HepG2 (cell line): ENCODE data around the gene KRTCAP3. TPM values are rescaled to one million over a fixed set of nuclear protein-coding genes. Genes with fewer than 3 reads are reported as not detected.

ENCODE experiments used
- CEBPB ChIP-seq: IDR thresholded peaks from 2 replicates; pipeline ENCODE4 v1.6.1; 2011; ENCODE audit warnings: low read depth, low read length, improper control_type of control experiment, borderline replicate concordance
- DPF2 ChIP-seq: sonication (generic); formaldehyde crosslinking; IDR thresholded peaks from 2 replicates; pipeline ENCODE4 v1.4.0; 2020; ENCODE audit warnings: mild to moderate bottlenecking, low read depth, missing genetic modification reagents, borderline replicate concordance
- GATAD1 ChIP-seq: IDR thresholded peaks from 2 replicates; pipeline ENCODE4 v1.6.1; 2016; ENCODE audit warnings: missing genetic modification reagents, missing compliant biosample characterization
- HDAC1 ChIP-seq: sonication (generic); formaldehyde crosslinking; IDR thresholded peaks from 2 replicates; pipeline ENCODE4 v1.5.1; 2020; ENCODE audit warnings: mild to moderate bottlenecking, missing genetic modification reagents
- MBNL3 ChIP-seq: fragments of 250-450 bp; sonication (Bioruptor Pico); conservative IDR thresholded peaks from 2 replicates; pipeline ENCODE4 v1.8.0; 2022; ENCODE audit warnings: mild to moderate bottlenecking, inconsistent platforms
- NFIB ChIP-seq: sonication (generic); formaldehyde crosslinking; IDR thresholded peaks from 2 replicates; pipeline ENCODE4 v1.9.0; 2021; ENCODE audit warnings: missing genetic modification reagents, mild to moderate bottlenecking, borderline replicate concordance
- POLR2G ChIP-seq: fragments of 200-400 bp; formaldehyde crosslinking; IDR thresholded peaks from 2 replicates; pipeline ENCODE4 v1.6.1; 2018; ENCODE audit warnings: mild to moderate bottlenecking, low read depth, low read length, moderate library complexity
- PRDM4 ChIP-seq: sonication (generic); formaldehyde crosslinking; IDR thresholded peaks from 2 replicates; pipeline ENCODE4 v1.9.0; 2021; ENCODE audit warnings: missing genetic modification reagents, borderline replicate concordance
- SCMH1 ChIP-seq: sonication (generic); formaldehyde crosslinking; IDR thresholded peaks from 2 replicates; pipeline ENCODE4 v1.9.0; 2021; ENCODE audit warnings: missing genetic modification reagents, mild to moderate bottlenecking, borderline replicate concordance
- SETDB1 ChIP-seq: sonication (generic); formaldehyde crosslinking; IDR thresholded peaks from 2 replicates; pipeline ENCODE4 v1.5.1; 2020; ENCODE audit warnings: missing genetic modification reagents, mild to moderate bottlenecking, borderline replicate concordance
- SNAPC4 ChIP-seq: sonication (generic); formaldehyde crosslinking; IDR thresholded peaks from 2 replicates; pipeline ENCODE4 v1.4.0; 2020; ENCODE audit warnings: mild to moderate bottlenecking, missing genetic modification reagents
- ZMYM3 ChIP-seq: sonication (generic); formaldehyde crosslinking; IDR thresholded peaks from 2 replicates; pipeline ENCODE4 v1.5.1; 2020; ENCODE audit warnings: mild to moderate bottlenecking, missing genetic modification reagents
- ZNF282 ChIP-seq: fragments of 450-650 bp; IDR thresholded peaks from 2 replicates; pipeline ENCODE4 v1.6.1; 2018; ENCODE audit not compliant: partially characterized antibody
- ZNF331 ChIP-seq: sonication (generic); formaldehyde crosslinking; IDR thresholded peaks from 2 replicates; pipeline ENCODE4 v1.4.0; 2020; ENCODE audit warnings: missing genetic modification reagents
- ZNF513 ChIP-seq: sonication (generic); formaldehyde crosslinking; conservative IDR thresholded peaks from 2 replicates; pipeline ENCODE4 v1.5.0; 2020; ENCODE audit warnings: missing genetic modification reagents
- ZNF549 ChIP-seq: sonication (generic); formaldehyde crosslinking; IDR thresholded peaks from 2 replicates; pipeline ENCODE4 v1.5.0; 2020; ENCODE audit warnings: missing genetic modification reagents
- ZNF557 ChIP-seq: sonication (generic); formaldehyde crosslinking; IDR thresholded peaks from 2 replicates; pipeline ENCODE4 v1.4.0; 2020; ENCODE audit warnings: missing genetic modification reagents
- ZNF563 ChIP-seq: sonication (generic); formaldehyde crosslinking; IDR thresholded peaks from 2 replicates; pipeline ENCODE4 v1.8.0; 2022; ENCODE audit warnings: mild to moderate bottlenecking, moderate library complexity, missing genetic modification reagents
- ZNF724P ChIP-seq: sonication (generic); formaldehyde crosslinking; IDR thresholded peaks from 2 replicates; pipeline ENCODE4 v1.8.0; 2022; ENCODE audit warnings: missing genetic modification reagents, borderline replicate concordance
- polyA plus RNA-seq, 8 experiments: library from polyadenylated mRNA; depleted of rRNA in 3 of 8; stranded (reverse) in 7 of 8; unstranded in 1 of 8; fragments of >200 nt; fragmentation: Illumina TruSeq in 4 of 8; extraction: Trizol in 4 of 8; gene quantifications; 2 replicates each; pipeline versions ENCODE4 v1.2.1 to v1.2.3, GENCODE V29; 2011 to 2016; ENCODE audit warnings: low read depth in 4 of 8, missing spikeins in 1 of 8, mixed read lengths in 1 of 8; ENCODE audit not compliant: insufficient read depth in 1 of 8
- total RNA-seq, 5 experiments: library from RNA; depleted of rRNA; stranded (reverse); fragments of >200 nt; fragmentation: Illumina TruSeq; extraction: Trizol; gene quantifications; 2 replicates each; pipeline ENCODE4 v1.2.3, GENCODE V29; 2016; ENCODE audit warnings: low read depth in 1 of 5

Gene KRTCAP3
- total and polyA plus RNA-seq, 2 of the 13 experiments (the other 11 are each of a cell fraction or from before 2014, with no cell fraction given): 2.1 to 4.5 TPM

GRCh38 chr2:27428978-27429541, 13.1 kb upstream of the KRTCAP3 start (continued):
- TF ChIP-seq ZNF513 (CRISPR knock-in tag) (0 out of 2 replicates have a peak, but pooled peaks have one; percentile 41), SCMH1 (no peak), MBNL3 (CRISPR knock-in tag) (no peak), DPF2 (peak; percentile 61; the same call in 1 of the 2 replicates), NFIB (CRISPR knock-in tag) (no peak), ZNF557 (CRISPR knock-in tag) (0 out of 2 replicates have a peak, but pooled peaks have one; percentile 80), ZNF282 (no peak), PRDM4 (no peak), ZNF724P (CRISPR knock-in tag) (no peak; the same call in 1 of the 2 replicates), ZNF331 (CRISPR knock-in tag) (0 out of 2 replicates have a peak, but pooled peaks have one; percentile 56), ZMYM3 (no peak), SETDB1 (CRISPR knock-in tag) (no peak), ZNF549 (no peak), GATAD1 (CRISPR knock-in tag) (0 out of 2 replicates have a peak, but pooled peaks have one; percentile 16), CEBPB (no peak), ZNF563 (CRISPR knock-in tag) (no peak; the same call in 1 of the 2 replicates), HDAC1 (CRISPR knock-in tag) (no peak; the same call in 1 of the 2 replicates), SNAPC4 (CRISPR knock-in tag) (peak; percentile 67), POLR2G (no peak)
